OCI-LY3 (cell line): ENCODE data around the gene SIGLEC12.

ENCODE experiments used
- H2AFZ ChIP-seq: fragments of 200-600, 300-600 bp; shearing (Covaris generic); 2 replicates; pipeline ENCODE4 v1.6.0; 2014; ENCODE audit warnings: antibody characterized with exemption, low read depth, low read length
- H3K27ac ChIP-seq: fragments of 200-600, 300-600 bp; sonication (generic); 2 replicates; pipeline ENCODE4 v1.5.1; 2014; ENCODE audit warnings: mild to moderate bottlenecking, low read length, moderate library complexity, mixed read lengths
- H3K27me3 ChIP-seq: fragments of 200-600, 300-600 bp; sonication (generic); 2 replicates; pipeline ENCODE4 v1.6.1; 2014; ENCODE audit warnings: low read depth, low read length, mixed read lengths
- H3K36me3 ChIP-seq: fragments of 200-600, 300-600 bp; sonication (generic); replicated peaks from 2 replicates; pipeline ENCODE3; 2014; ENCODE audit warnings: low read depth, low read length, mixed read lengths
- H3K4me1 ChIP-seq: fragments of 300-600, 200-600 bp; sonication (generic); 2 replicates; pipeline ENCODE4 v1.6.1; 2014; ENCODE audit warnings: low read length, mixed read lengths
- H3K4me2 ChIP-seq: fragments of 200-600, 300-600 bp; sonication (generic); 2 replicates; pipeline ENCODE4 v1.6.1; 2014; ENCODE audit warnings: low read length, mixed read lengths
- H3K4me3 ChIP-seq: fragments of 300-600, 200-600 bp; sonication (generic); 2 replicates; pipeline ENCODE4 v1.5.1; 2014; ENCODE audit warnings: antibody characterized with exemption, mild to moderate bottlenecking, low read length, moderate library complexity
- H3K79me2 ChIP-seq: fragments of 300-600, 200-600 bp; shearing (Covaris generic); 2 replicates; pipeline ENCODE4 v1.6.1; 2014; ENCODE audit warnings: mild to moderate bottlenecking, low read length, mixed read lengths
- H3K9ac ChIP-seq: fragments of 300-600, 200-600 bp; shearing (Covaris generic); 2 replicates; pipeline ENCODE4 v1.6.0; 2014; ENCODE audit warnings: mild to moderate bottlenecking, low read length, moderate library complexity
- H3K9me3 ChIP-seq: fragments of 200-600, 300-600 bp; shearing (Covaris generic); 2 replicates; pipeline ENCODE4 v1.6.1; 2014; ENCODE audit warnings: low read length, mixed read lengths; ENCODE audit not compliant: insufficient read depth
- H4K20me1 ChIP-seq: fragments of 200-600, 300-600 bp; sonication (generic); 2 replicates; pipeline ENCODE4 v1.6.1; 2016; ENCODE audit warnings: low read length, mixed read lengths; ENCODE audit not compliant: insufficient read depth
- EZH2phosphoT487 ChIP-seq: fragments of 200-600 bp; shearing (Covaris generic); IDR thresholded peaks from 2 replicates; pipeline ENCODE4 v1.6.1; 2018; ENCODE audit warnings: antibody characterized with exemption, mixed run types, low read depth
- TF ChIP-seq, protein P1 (sequence below): fragments of 200-600, 300-600 bp; sonication (generic); IDR thresholded peaks from 2 replicates; pipeline ENCODE4 v1.5.1; 2014; ENCODE audit warnings: antibody characterized with exemption, low read length, low read depth

SIGLEC12 gene

DNA sequence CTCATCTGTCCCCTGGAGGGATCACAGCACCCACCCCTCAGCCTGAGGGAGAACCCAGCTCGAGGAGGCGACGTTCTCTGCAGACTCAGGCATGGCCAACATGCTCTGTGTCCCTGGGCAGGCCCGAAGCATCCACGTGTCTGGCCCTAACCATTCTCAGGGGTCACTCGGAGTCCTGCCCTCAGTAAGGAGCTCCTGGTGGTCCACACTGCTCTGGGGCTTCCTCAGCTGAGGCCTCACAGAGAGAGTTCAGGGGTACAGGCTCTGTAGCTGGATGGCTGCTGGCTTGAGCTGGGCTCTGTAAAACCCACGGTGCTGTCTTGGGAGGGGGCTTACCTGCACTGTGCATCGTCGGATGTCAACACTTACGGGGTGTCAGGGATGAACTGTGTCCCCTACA lies 38.9 kb downstream of the SIGLEC12 start:
- Histone ChIP-seq H3K4me3 (no peak overlapping the region), H3K4me2 (no peak overlapping the region), H3K27ac (no peak overlapping the region), H4K20me1 (no peaks in the 10 kb centered on the region), H3K79me2 (no peaks in the 10 kb centered on the region), H3K36me3 (no peaks in the 10 kb centered on the region), H3K9ac (no peak overlapping the region), H3K4me1 (no peaks in the 10 kb centered on the region), H3K9me3 (no peaks in the 10 kb centered on the region), H2AFZ (no peak overlapping the region), H3K27me3 (peaks cover 37% of the 10 kb centered on the region)
- TF ChIP-seq, protein P1, sequence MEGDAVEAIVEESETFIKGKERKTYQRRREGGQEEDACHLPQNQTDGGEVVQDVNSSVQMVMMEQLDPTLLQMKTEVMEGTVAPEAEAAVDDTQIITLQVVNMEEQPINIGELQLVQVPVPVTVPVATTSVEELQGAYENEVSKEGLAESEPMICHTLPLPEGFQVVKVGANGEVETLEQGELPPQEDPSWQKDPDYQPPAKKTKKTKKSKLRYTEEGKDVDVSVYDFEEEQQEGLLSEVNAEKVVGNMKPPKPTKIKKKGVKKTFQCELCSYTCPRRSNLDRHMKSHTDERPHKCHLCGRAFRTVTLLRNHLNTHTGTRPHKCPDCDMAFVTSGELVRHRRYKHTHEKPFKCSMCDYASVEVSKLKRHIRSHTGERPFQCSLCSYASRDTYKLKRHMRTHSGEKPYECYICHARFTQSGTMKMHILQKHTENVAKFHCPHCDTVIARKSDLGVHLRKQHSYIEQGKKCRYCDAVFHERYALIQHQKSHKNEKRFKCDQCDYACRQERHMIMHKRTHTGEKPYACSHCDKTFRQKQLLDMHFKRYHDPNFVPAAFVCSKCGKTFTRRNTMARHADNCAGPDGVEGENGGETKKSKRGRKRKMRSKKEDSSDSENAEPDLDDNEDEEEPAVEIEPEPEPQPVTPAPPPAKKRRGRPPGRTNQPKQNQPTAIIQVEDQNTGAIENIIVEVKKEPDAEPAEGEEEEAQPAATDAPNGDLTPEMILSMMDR, result no peak
- TF ChIP-seq EZH2phosphoT487, result no peak

DNA sequence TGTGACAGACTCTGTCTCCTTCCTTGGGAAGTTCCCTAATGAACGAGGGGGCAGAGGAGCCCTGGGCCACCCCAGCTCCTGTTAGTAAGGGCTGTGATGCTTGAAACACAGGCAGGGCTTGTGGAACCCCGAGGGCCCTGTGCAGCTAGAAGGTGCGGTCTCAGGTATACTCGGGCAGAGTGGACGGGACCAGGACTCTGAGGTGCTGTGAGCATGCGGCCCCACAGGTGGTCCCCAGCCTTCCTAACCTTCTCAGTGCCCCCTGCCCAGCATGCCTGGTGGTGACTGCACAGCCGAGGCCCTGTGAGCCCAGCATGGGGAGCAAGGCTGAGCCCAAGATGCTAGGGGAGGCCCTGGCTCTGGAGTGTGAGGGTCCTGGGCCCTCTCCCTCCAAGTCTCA lies 39.3 kb downstream of the SIGLEC12 start:
- Histone ChIP-seq H3K4me3 (no peak overlapping the region), H3K4me1 (no peaks in the 10 kb centered on the region), H3K9me3 (no peaks in the 10 kb centered on the region), H3K27ac (no peak overlapping the region), H3K27me3 (peaks cover 34% of the 10 kb centered on the region), H3K9ac (no peak overlapping the region), H3K36me3 (no peaks in the 10 kb centered on the region), H3K4me2 (no peak overlapping the region), H3K79me2 (no peaks in the 10 kb centered on the region), H4K20me1 (no peaks in the 10 kb centered on the region), H2AFZ (no peak overlapping the region)
- TF ChIP-seq, protein P1, result no peak
- TF ChIP-seq EZH2phosphoT487, result no peak

DNA sequence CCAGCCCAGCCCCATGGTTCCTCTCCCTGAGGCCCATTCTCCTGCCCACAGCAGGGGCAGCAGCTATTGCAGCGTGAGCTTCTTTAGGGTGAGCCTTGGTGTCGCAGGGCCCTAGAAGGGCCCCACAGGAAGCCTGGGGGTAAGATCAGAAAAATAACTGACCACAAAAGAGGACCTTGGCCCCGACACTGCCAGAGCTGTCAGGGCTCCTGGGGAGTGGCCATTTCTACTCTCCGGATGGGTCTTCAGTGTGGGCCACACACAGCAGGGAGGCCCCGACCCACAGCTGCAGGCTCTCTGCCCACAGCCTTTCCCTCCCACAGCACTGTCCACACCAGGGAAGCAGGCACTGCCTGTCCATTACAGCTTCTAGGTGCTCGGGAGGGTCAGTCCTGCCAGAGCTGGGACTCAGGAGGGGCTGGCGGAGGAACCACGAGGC lies 39.9 kb downstream of the SIGLEC12 start:
- Histone ChIP-seq H3K4me2 (no peak overlapping the region), H4K20me1 (no peaks in the 10 kb centered on the region), H3K36me3 (no peaks in the 10 kb centered on the region), H3K79me2 (no peaks in the 10 kb centered on the region), H3K4me3 (no peak overlapping the region), H3K9ac (no peak overlapping the region), H2AFZ (no peak overlapping the region), H3K27ac (no peak overlapping the region), H3K27me3 (peaks cover 28% of the 10 kb centered on the region), H3K9me3 (no peaks in the 10 kb centered on the region), H3K4me1 (peaks cover 2% of the 10 kb centered on the region)
- TF ChIP-seq, protein P1, result no peak
- no peak for TF ChIP-seq EZH2phosphoT487

DNA sequence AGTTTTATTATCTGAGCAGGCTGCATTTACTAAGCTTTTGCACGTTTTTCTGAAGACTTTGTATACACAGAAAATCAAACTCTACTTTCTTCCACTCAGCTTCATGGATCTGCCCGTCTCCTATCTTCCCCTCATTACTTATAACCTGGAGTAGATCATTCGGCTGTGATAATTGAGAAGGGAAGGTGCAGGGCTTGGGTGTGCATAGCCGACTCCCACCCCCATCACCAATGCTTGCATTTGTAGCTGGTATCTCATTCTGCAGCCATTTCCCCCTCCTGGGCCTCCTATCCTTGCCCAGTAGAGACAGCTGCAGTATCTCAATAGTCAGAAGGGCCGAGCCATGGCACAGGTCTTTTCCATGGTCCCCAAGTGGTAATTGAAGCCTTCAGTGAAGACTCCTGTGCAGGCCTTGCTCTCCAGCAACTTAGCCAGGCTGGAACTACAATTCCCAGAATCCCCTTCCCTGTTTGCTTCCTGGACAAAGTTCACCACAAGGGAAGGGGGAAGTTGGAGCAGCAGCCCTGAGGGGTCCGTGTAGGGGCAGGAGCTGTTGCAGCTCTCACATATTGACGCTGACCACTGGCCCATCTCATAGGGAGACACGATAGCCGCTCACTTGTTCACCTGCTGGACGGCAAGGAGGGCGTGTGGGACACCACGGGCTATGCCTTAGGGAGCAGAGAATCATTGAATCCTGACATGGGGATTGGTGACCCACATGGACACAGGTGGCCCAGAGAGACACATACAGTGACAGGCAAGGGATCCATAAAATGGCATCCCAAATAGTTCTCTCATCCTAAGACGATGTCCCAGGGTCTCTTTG lies 41.2 kb downstream of the SIGLEC12 start:
- H3K4me2 ChIP-seq, result peak overlapping the region; percentile 16; the same call in 1 of the 2 replicates
- no peak overlapping the region for H3K9ac ChIP-seq
- H3K9me3 ChIP-seq, result no peaks in the 10 kb centered on the region
- H3K4me1 ChIP-seq, result peaks cover 8% of the 10 kb centered on the region
- 0 out of 2 replicates have a peak overlapping the region, but pooled peaks have one; percentile 32 for H2AFZ ChIP-seq
- no peaks in the 10 kb centered on the region for H4K20me1 ChIP-seq
- TF ChIP-seq, protein P1, result no peak
- TF ChIP-seq EZH2phosphoT487, result no peak
- no peaks in the 10 kb centered on the region for H3K79me2 ChIP-seq
- peaks cover 22% of the 10 kb centered on the region for H3K27me3 ChIP-seq
- peak overlapping the region; percentile 20; the same call in 1 of the 2 replicates for H3K4me3 ChIP-seq
- no peaks in the 10 kb centered on the region for H3K36me3 ChIP-seq
- no peak overlapping the region for H3K27ac ChIP-seq
